Measurements from ENCODE around the gene CPD. TPM values are rescaled to one million over a fixed set of nuclear protein-coding genes. Genes with fewer than 3 reads are reported as not detected.

CPD gene
- total and polyA plus RNA-seq, 7 donors = 3.9 to 99.5 (median 33.7) TPM

- Histone ChIP-seq H3K27ac (peak overlapping the region; percentile 89 to 94 (median 94)), H3K4me1 (peaks cover 0 to 41% (median 30%) of the 10 kb centered on the region in 4 donors), H3K36me3 (peaks cover 0 to 1% (median 0%) of the 10 kb centered on the region in 4 donors), H3K4me3 (peak overlapping the region; percentile 82 to 98 (median 90)), H3K27me3 (no peaks in the 10 kb centered on the region), H3K9me3 (no peaks in the 10 kb centered on the region)
- no peak for DNase-seq
- TF ChIP-seq EP300 (IDR thresholded peaks at IDR 0.05) (no peak), CTCF (IDR thresholded peaks at IDR 0.05) (no peak), POLR2AphosphoS5 (IDR thresholded peaks at IDR 0.05) (no peak), POLR2A (IDR thresholded peaks at IDR 0.05) (no peak)
- intact Hi-C loops (cut with DNase I) = loop anchor here (2.0 to 5.0 kb wide), 2 partner anchors 87 to 263 kb away; partner anchors contain the start of gene NSRP1
- WGBS, 2 donors = 3 to 21% methylated on average over 5 of the region's 5 CpGs
These were observed 1.2 kb downstream of the CPD start for GRCh38 chr17:30379903-30380381.

- peak overlapping the region in 3 of 4 donors; percentile 89 to 98 (median 92) for H3K4me3 ChIP-seq
- no peak for DNase-seq
- H3K9me3 ChIP-seq = no peaks in the 10 kb centered on the region
- peaks cover 0 to 41% (median 30%) of the 10 kb centered on the region in 4 donors for H3K4me1 ChIP-seq
- intact Hi-C loops (cut with DNase I) = no loop called here
- no peak for TF ChIP-seq POLR2AphosphoS5 (IDR thresholded peaks at IDR 0.05)
- TF ChIP-seq EP300 (IDR thresholded peaks at IDR 0.05) = no peak
- no peak for TF ChIP-seq CTCF (IDR thresholded peaks at IDR 0.05)
- no peak for TF ChIP-seq POLR2A (IDR thresholded peaks at IDR 0.05)
- no peaks in the 10 kb centered on the region for H3K27me3 ChIP-seq
- WGBS, 2 donors = 29 to 63% methylated on average over 7 of the region's 7 CpGs
- H3K36me3 ChIP-seq = peaks cover 0 to 10% (median 3%) of the 10 kb centered on the region in 4 donors
- H3K27ac ChIP-seq = peak overlapping the region in 3 of 4 donors; percentile 93 to 94 (median 94)
These were observed 2.1 kb downstream of the CPD start for GRCh38 chr17:30380643-30381339.

GRCh38 chr17:30381340-30381659, 2.6 kb downstream of the CPD start:
- peaks cover 0 to 41% (median 30%) of the 10 kb centered on the region in 4 donors for H3K4me1 ChIP-seq
- peak overlapping the region in 2 of 4 donors; percentile 94 for H3K27ac ChIP-seq
- no peaks in the 10 kb centered on the region for H3K27me3 ChIP-seq
- peak overlapping the region in 2 of 4 donors; percentile 89 to 98 for H3K4me3 ChIP-seq
- no peaks in the 10 kb centered on the region for H3K9me3 ChIP-seq
- TF ChIP-seq CTCF (IDR thresholded peaks at IDR 0.05) (no peak), POLR2A (IDR thresholded peaks at IDR 0.05) (no peak), EP300 (IDR thresholded peaks at IDR 0.05) (no peak)
- peaks cover 0 to 15% (median 5%) of the 10 kb centered on the region in 4 donors for H3K36me3 ChIP-seq
- intact Hi-C loops (cut with DNase I) = no loop called here
- WGBS, 2 donors = 78 to 87% methylated on average over 2 of the region's 2 CpGs
- no peak for DNase-seq

- Histone ChIP-seq H3K9me3 (no peaks in the 10 kb centered on the region), H3K36me3 (peaks cover 0 to 25% (median 7%) of the 10 kb centered on the region in 4 donors), H3K4me3 (no peak overlapping the region), H3K27ac (peak overlapping the region in 1 of 4 donors; percentile 53), H3K27me3 (no peaks in the 10 kb centered on the region), H3K4me1 (peaks cover 0 to 41% (median 30%) of the 10 kb centered on the region in 4 donors)
- WGBS, 2 donors = 45 to 78% methylated on average over 1 of the region's 1 CpG
- TF ChIP-seq POLR2A (IDR thresholded peaks at IDR 0.05) (no peak), POLR2AphosphoS5 (IDR thresholded peaks at IDR 0.05) (no peak), EP300 (IDR thresholded peaks at IDR 0.05) (no peak), CTCF (IDR thresholded peaks at IDR 0.05) (no peak)
- intact Hi-C loops (cut with DNase I) = no loop called here
- DNase-seq = no peak
These were observed 3.6 kb downstream of the CPD start for GRCh38 chr17:30382345-30382744.

Measured in sigmoid colon (tissue), 7 donors.